H1 (cell line): ENCODE data around the gene SLC25A26.

Experiments used
- ATF2 ChIP-seq: IDR thresholded peaks from 2 replicates; pipeline ENCODE4 v1.6.1; 2012; ENCODE audit warnings: low read length, inconsistent platforms
- CTCF ChIP-seq, 3 experiments: IDR thresholded peaks; 1 replicate in 2 of 3; 2 replicates in 1 of 3; pipeline versions ENCODE4 v1.5.1 to v1.6.1; 2011; ENCODE audit warnings: low read length in 3 of 3, mild to moderate bottlenecking in 3 of 3, inconsistent platforms in 2 of 3, low read depth in 1 of 3, moderate library complexity in 1 of 3; ENCODE audit not compliant: insufficient read depth in 1 of 3; ENCODE audit errors: control extremely low read depth in 1 of 3
- EP300 ChIP-seq, 2 experiments: IDR thresholded peaks; 1 replicate in 1 of 2; 2 replicates in 1 of 2; pipeline ENCODE4 v1.6.1; 2011 to 2012; ENCODE audit warnings: low read depth in 2 of 2, low read length in 2 of 2, mild to moderate bottlenecking in 2 of 2, borderline replicate concordance in 1 of 2, inconsistent platforms in 1 of 2, moderate library complexity in 1 of 2
- EZH2 ChIP-seq: fragments of 200-600 bp; sonication (generic); IDR thresholded peaks from 2 replicates; pipeline ENCODE4 v1.7.1; 2012; ENCODE audit warnings: low read depth, mild to moderate bottlenecking, moderate library complexity, low read length, inconsistent platforms; ENCODE audit not compliant: severe bottlenecking
- GABPA ChIP-seq: IDR thresholded peaks from 2 replicates; pipeline ENCODE4 v1.6.1; 2011; ENCODE audit warnings: mild to moderate bottlenecking, low read length, moderate library complexity, borderline replicate concordance; ENCODE audit not compliant: insufficient read depth
- JUND ChIP-seq: IDR thresholded peaks from 2 replicates; pipeline ENCODE4 v1.6.1; 2011; ENCODE audit warnings: mild to moderate bottlenecking, improper control_type of control experiment, low read length
- MAX ChIP-seq: IDR thresholded peaks from 2 replicates; pipeline ENCODE4 v1.6.1; 2012; ENCODE audit warnings: inconsistent platforms
- POLR2AphosphoS5 ChIP-seq: IDR thresholded peaks from 2 replicates; pipeline ENCODE4 v1.6.1; 2011; ENCODE audit warnings: low read depth, low read length
- RFX5 ChIP-seq: IDR thresholded peaks from 2 replicates; pipeline ENCODE4 v1.6.1; 2011; ENCODE audit warnings: low read depth, low read length, improper control_type of control experiment, borderline replicate concordance
- SIN3A ChIP-seq, 2 experiments: IDR thresholded peaks in 1 of 2; conservative IDR thresholded peaks in 1 of 2; 2 replicates each; pipeline ENCODE4 v1.6.1; 2011 to 2012; ENCODE audit warnings: low read length in 2 of 2, improper control_type of control experiment in 1 of 2, low read depth in 1 of 2, mild to moderate bottlenecking in 1 of 2
- SIRT6 ChIP-seq: IDR thresholded peaks from one replicate; pipeline ENCODE4 v1.7.1; 2012; ENCODE audit warnings: low read length, inconsistent platforms
- ZNF274 ChIP-seq: IDR thresholded peaks from 2 replicates; pipeline ENCODE4 v1.7.0; 2012; ENCODE audit warnings: low read length, borderline replicate concordance; ENCODE audit errors: extremely low read depth

GRCh38 chr3:66200147-66200546, 20.7 kb upstream of the SLC25A26 start:
- TF ChIP-seq CTCF (IDR thresholded peaks at IDR 0.05; ENCODE audit: control extremely low read depth in 1 of 3, insufficient read depth in 1 of 3, low read depth in 1 of 3, low read length in 3 of 3), result peak in 2 of 3 experiments; percentile 14 to 22; a peak in 2 of 4 replicates
- no peak for TF ChIP-seq POLR2AphosphoS5
- TF ChIP-seq ATF2, result no peak
- TF ChIP-seq EP300 (IDR thresholded peaks at IDR 0.05; ENCODE audit: borderline replicate concordance in 1 of 2, low read depth in 2 of 2, low read length in 2 of 2), result no peak
- no peak for TF ChIP-seq MAX
- TF ChIP-seq SIRT6, result no peak
- no peak for TF ChIP-seq SIN3A (conservative IDR thresholded peaks at IDR 0.05 in 1 of 2, IDR thresholded peaks at IDR 0.05 in 1 of 2; ENCODE audit: low read depth in 1 of 2, low read length in 2 of 2)
- no peak for TF ChIP-seq RFX5
- TF ChIP-seq JUND, result no peak
- TF ChIP-seq EZH2, result no peak
- no peak for TF ChIP-seq GABPA
- TF ChIP-seq ZNF274, result no peak
